Nephron (organoid): ENCODE data around the gene TSPOAP1.

Experiments
- H3K27ac Mint-ChIP-seq, 3 experiments: 2 replicates each; pipeline ENCODE4 v1.8.0; 2020; ENCODE audit warnings: mixed read lengths in 3 of 3, mild to moderate bottlenecking in 2 of 3, moderate library complexity in 1 of 3
- H3K27me3 Mint-ChIP-seq: 2 replicates; pipeline ENCODE4 v1.8.0; 2021; ENCODE audit warnings: low read depth, mild to moderate bottlenecking, moderate library complexity, mixed read lengths
- H3K36me3 Mint-ChIP-seq: 2 replicates; pipeline ENCODE4 v1.8.0; 2020; ENCODE audit warnings: low read depth, mixed read lengths
- H3K4me1 Mint-ChIP-seq: 2 replicates; pipeline ENCODE4 v1.8.0; 2020; ENCODE audit warnings: mixed read lengths
- H3K4me3 Mint-ChIP-seq, 3 experiments: 2 replicates each; pipeline ENCODE4 v1.8.0; 2020; ENCODE audit warnings: mild to moderate bottlenecking in 3 of 3, mixed read lengths in 3 of 3, moderate library complexity in 2 of 3
- H3K9me3 Mint-ChIP-seq: 2 replicates; pipeline ENCODE4 v1.8.0; 2020; ENCODE audit warnings: mixed read lengths
- TF ChIP-seq, protein P1 (sequence below), 3 experiments: fragments of 200-600 bp; sonication (generic); IDR thresholded peaks; one replicate each; pipeline ENCODE4 v1.5.0; 2021; ENCODE audit warnings: antibody characterized with exemption in 3 of 3; ENCODE audit not compliant: unreplicated experiment in 3 of 3

Gene TSPOAP1

DNA sequence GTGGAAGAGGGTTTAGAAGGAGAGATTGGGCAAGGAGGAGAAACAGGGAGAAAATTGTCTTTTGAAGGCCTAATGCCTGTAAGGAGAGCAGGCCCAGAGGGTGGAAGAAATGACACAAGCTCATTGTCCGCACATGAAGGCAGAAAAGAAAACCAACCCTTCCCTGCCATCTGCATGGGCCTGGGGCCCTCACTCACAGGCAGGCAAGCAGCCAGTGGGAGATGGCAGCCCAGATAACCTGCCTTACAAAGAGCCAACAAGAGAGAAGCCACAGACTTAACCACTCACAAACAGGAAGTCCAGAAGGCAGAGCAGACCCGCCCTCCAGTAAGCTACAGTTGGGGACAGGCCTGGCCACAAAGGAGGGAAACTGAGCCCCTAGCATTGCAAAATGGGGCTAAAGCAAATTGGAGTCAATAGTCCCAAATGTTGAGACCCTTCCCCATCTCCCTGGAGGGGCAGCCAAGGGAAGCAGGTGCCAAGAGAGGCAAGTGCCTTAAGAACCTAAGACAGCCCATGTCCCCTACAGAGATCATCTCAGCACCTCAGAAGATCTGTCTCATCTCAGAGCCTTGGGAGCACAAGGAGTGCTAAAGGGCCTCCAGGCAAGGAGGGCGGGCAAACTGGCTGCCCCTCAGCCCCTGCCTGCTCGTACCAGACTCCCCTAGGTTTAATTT is 7.3 kb upstream of the TSPOAP1 start:
- no peaks in the 10 kb centered on the region for H3K36me3 Mint-ChIP-seq
- H3K4me1 Mint-ChIP-seq: peaks cover 31% of the 10 kb centered on the region
- H3K9me3 Mint-ChIP-seq: no peaks in the 10 kb centered on the region
- TF ChIP-seq, protein P1, sequence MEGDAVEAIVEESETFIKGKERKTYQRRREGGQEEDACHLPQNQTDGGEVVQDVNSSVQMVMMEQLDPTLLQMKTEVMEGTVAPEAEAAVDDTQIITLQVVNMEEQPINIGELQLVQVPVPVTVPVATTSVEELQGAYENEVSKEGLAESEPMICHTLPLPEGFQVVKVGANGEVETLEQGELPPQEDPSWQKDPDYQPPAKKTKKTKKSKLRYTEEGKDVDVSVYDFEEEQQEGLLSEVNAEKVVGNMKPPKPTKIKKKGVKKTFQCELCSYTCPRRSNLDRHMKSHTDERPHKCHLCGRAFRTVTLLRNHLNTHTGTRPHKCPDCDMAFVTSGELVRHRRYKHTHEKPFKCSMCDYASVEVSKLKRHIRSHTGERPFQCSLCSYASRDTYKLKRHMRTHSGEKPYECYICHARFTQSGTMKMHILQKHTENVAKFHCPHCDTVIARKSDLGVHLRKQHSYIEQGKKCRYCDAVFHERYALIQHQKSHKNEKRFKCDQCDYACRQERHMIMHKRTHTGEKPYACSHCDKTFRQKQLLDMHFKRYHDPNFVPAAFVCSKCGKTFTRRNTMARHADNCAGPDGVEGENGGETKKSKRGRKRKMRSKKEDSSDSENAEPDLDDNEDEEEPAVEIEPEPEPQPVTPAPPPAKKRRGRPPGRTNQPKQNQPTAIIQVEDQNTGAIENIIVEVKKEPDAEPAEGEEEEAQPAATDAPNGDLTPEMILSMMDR (IDR thresholded peaks at IDR 0.05; ENCODE audit: unreplicated experiment in 3 of 3): no peak
- no peak overlapping the region for H3K4me3 Mint-ChIP-seq
- peak overlapping the region in 2 of 3 experiments; percentile 60 to 74 for H3K27ac Mint-ChIP-seq
- H3K27me3 Mint-ChIP-seq: no peaks in the 10 kb centered on the region

DNA sequence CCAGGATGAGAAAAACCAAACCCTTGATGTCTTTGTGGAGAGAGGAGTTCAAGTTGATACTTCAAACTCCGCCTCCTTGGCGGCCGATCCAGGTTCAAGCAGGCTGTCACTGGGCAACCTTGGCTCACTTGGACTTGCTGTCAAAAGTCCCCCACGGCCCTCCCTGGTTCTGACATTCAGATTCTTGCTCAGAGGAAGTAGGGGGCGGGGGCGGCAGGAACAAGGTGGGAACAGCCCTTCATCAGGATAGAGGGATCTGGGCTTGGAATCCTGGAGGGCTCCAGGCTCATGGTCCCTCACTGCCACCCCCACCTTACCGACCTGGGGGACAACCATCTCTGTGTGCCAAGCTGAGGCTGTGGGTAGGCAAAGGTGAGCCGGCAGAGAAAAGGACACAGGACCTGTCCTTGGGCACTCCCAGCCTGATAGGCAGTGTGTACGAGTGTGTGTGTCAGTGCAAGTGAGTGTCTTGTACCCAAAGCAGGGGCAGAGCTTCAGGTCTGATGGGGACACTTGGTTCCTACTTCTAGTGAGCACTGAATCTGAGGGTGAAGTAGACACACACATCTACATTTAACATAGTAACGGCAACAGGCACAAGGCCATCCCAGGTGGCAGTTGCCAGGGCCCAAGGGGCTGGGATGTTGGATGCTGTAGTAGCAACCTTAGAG is 6.6 kb upstream of the TSPOAP1 start:
- TF ChIP-seq, protein P1 (IDR thresholded peaks at IDR 0.05; ENCODE audit: unreplicated experiment in 3 of 3): no peak
- Mint-ChIP-seq H3K27ac (peak overlapping the region in 1 of 3 experiments; percentile 60), H3K9me3 (no peaks in the 10 kb centered on the region), H3K36me3 (no peaks in the 10 kb centered on the region), H3K4me1 (peaks cover 31% of the 10 kb centered on the region), H3K27me3 (no peaks in the 10 kb centered on the region), H3K4me3 (no peak overlapping the region)

DNA sequence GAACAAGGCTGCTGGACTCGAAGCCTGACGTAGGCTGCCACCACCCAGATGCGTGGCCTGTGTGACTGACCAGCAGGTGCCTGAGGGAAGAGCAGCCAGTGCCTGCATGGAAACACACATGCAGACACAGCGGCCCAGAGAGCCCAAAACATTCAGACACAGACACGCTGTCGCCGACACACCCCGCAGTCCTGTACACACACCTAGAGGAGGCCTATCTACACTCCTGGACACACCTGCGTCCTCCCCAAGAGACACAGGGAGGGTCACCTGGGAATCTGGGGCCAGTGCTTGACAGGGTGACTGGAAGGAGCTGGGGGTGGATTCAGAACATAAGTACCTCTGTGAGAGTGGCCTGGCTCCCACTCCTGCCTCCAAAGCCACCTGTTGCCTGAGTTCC is 6.1 kb upstream of the TSPOAP1 start:
- peaks cover 33% of the 10 kb centered on the region for H3K4me1 Mint-ChIP-seq
- H3K27me3 Mint-ChIP-seq: no peaks in the 10 kb centered on the region
- TF ChIP-seq, protein P1 (IDR thresholded peaks at IDR 0.05; ENCODE audit: unreplicated experiment in 3 of 3): no peak
- H3K27ac Mint-ChIP-seq: no peak overlapping the region
- H3K4me3 Mint-ChIP-seq: no peak overlapping the region
- H3K36me3 Mint-ChIP-seq: no peaks in the 10 kb centered on the region
- no peaks in the 10 kb centered on the region for H3K9me3 Mint-ChIP-seq

- Mint-ChIP-seq H3K27me3 (no peaks in the 10 kb centered on the region), H3K4me3 (no peak overlapping the region), H3K27ac (no peak overlapping the region), H3K9me3 (no peaks in the 10 kb centered on the region), H3K36me3 (no peaks in the 10 kb centered on the region), H3K4me1 (peaks cover 37% of the 10 kb centered on the region)
- TF ChIP-seq, protein P1 (IDR thresholded peaks at IDR 0.05; ENCODE audit: unreplicated experiment in 3 of 3): no peak
Measured at GRCh38 chr17:58334256-58334655, 5.7 kb upstream of the TSPOAP1 start.

GRCh38 chr17:58333736-58334207 is 5.2 kb upstream of the TSPOAP1 start:
- H3K4me1 Mint-ChIP-seq: peaks cover 42% of the 10 kb centered on the region
- no peak overlapping the region for H3K27ac Mint-ChIP-seq
- H3K27me3 Mint-ChIP-seq: no peaks in the 10 kb centered on the region
- TF ChIP-seq, protein P1 (IDR thresholded peaks at IDR 0.05; ENCODE audit: unreplicated experiment in 3 of 3): no peak
- H3K4me3 Mint-ChIP-seq: no peak overlapping the region
- H3K9me3 Mint-ChIP-seq: no peaks in the 10 kb centered on the region
- no peaks in the 10 kb centered on the region for H3K36me3 Mint-ChIP-seq
